Mesenchymal stem cell (in vitro differentiated cells and primary cell): ENCODE results near the gene RBCK1.

Experiments
- DNase-seq: peaks from one replicate; pipeline ENCODE4 v3.0.0-alpha.2; 2013
- H2AFZ ChIP-seq: one replicate; pipeline ENCODE4 v1.6.1; 2013; ENCODE audit warnings: low read depth, mild to moderate bottlenecking, control low read depth, inconsistent platforms, low read length, moderate library complexity
- H2AK5ac ChIP-seq: 2 replicates; pipeline ENCODE4 v1.6.1; 2013; ENCODE audit warnings: low read length, moderate library complexity, mild to moderate bottlenecking, inconsistent platforms; ENCODE audit not compliant: severe bottlenecking
- H2BK120ac ChIP-seq: one replicate; pipeline ENCODE4 v1.6.1; 2013; ENCODE audit warnings: low read depth, mild to moderate bottlenecking, inconsistent platforms, low read length, moderate library complexity
- H2BK12ac ChIP-seq, 2 experiments: one replicate each; pipeline ENCODE4 v1.6.1; 2013; ENCODE audit warnings: inconsistent platforms in 2 of 2, low read length in 2 of 2, mild to moderate bottlenecking in 2 of 2, moderate library complexity in 2 of 2, control low read depth in 1 of 2
- H2BK15ac ChIP-seq: one replicate; pipeline ENCODE4 v1.6.1; 2013; ENCODE audit warnings: mild to moderate bottlenecking, low read depth, inconsistent platforms; ENCODE audit not compliant: poor library complexity, severe bottlenecking
- H2BK5ac ChIP-seq: 2 replicates; pipeline ENCODE4 v1.6.1; 2013; ENCODE audit warnings: low read depth, mild to moderate bottlenecking, low read length, control low read depth, inconsistent platforms; ENCODE audit not compliant: poor library complexity, severe bottlenecking
- H3K14ac ChIP-seq, 2 experiments: one replicate each; pipeline ENCODE4 v1.6.1; 2013; ENCODE audit warnings: inconsistent platforms in 2 of 2, low read length in 2 of 2, control low read depth in 1 of 2, mild to moderate bottlenecking in 1 of 2, moderate library complexity in 1 of 2
- H3K18ac ChIP-seq, 2 experiments: one replicate each; pipeline ENCODE4 v1.6.1; 2013; ENCODE audit warnings: inconsistent platforms in 2 of 2, low read length in 2 of 2, control low read depth in 1 of 2, low read depth in 1 of 2, mild to moderate bottlenecking in 1 of 2
- H3K23ac ChIP-seq, 2 experiments: one replicate each; pipeline ENCODE4 v1.6.1; 2013; ENCODE audit warnings: inconsistent platforms in 2 of 2, low read length in 2 of 2, mild to moderate bottlenecking in 2 of 2, moderate library complexity in 2 of 2, control low read depth in 1 of 2
- H3K27ac ChIP-seq: 2 replicates; pipeline ENCODE4 v1.5.1; 2013; ENCODE audit warnings: mild to moderate bottlenecking, moderate library complexity, low read length, control low read depth, inconsistent platforms; ENCODE audit not compliant: poor library complexity, severe bottlenecking
- H3K27me3 ChIP-seq, 2 experiments: 2 replicates each; pipeline versions ENCODE4 v1.6.1 to v1.7.0; 2013; ENCODE audit warnings: low read length in 2 of 2, mild to moderate bottlenecking in 2 of 2, moderate library complexity in 2 of 2, control low read depth in 1 of 2, inconsistent platforms in 1 of 2; ENCODE audit not compliant: control insufficient read depth in 1 of 2, insufficient read depth in 1 of 2
- H3K36me3 ChIP-seq, 2 experiments: 2 replicates each; pipeline versions ENCODE4 v1.6.1 to v1.7.0; 2013; ENCODE audit warnings: low read length in 2 of 2, control low read depth in 1 of 2, inconsistent platforms in 1 of 2, low read depth in 1 of 2, mild to moderate bottlenecking in 1 of 2; ENCODE audit not compliant: insufficient read depth in 2 of 2, control insufficient read depth in 1 of 2
- H3K4ac ChIP-seq, 2 experiments: one replicate each; pipeline ENCODE4 v1.6.1; 2013; ENCODE audit warnings: inconsistent platforms in 2 of 2, low read length in 2 of 2, mild to moderate bottlenecking in 2 of 2, moderate library complexity in 2 of 2, control low read depth in 1 of 2, low read depth in 1 of 2
- H3K4me1 ChIP-seq: 2 replicates; pipeline ENCODE4 v1.6.1; 2013; ENCODE audit warnings: low read depth, low read length, control low read depth; ENCODE audit not compliant: control insufficient read depth, insufficient read depth
- H3K4me2 ChIP-seq: 2 replicates; pipeline ENCODE4 v1.6.1; 2013; ENCODE audit warnings: low read length, mild to moderate bottlenecking, inconsistent platforms; ENCODE audit not compliant: poor library complexity, severe bottlenecking
- H3K4me3 ChIP-seq, 2 experiments: 2 replicates each; pipeline versions ENCODE4 v1.5.1 to v1.7.0; 2013; ENCODE audit warnings: low read length in 2 of 2, mild to moderate bottlenecking in 2 of 2, control low read depth in 1 of 2, low read depth in 1 of 2; ENCODE audit not compliant: insufficient read depth in 1 of 2
- H3K79me1 ChIP-seq: replicated peaks from 2 replicates; pipeline ENCODE4 v1.6.1; 2013; ENCODE audit warnings: mild to moderate bottlenecking, control low read depth, low read length, inconsistent platforms; ENCODE audit not compliant: poor library complexity, severe bottlenecking
- H3K9ac ChIP-seq: 2 replicates; pipeline ENCODE4 v1.7.0; 2013; ENCODE audit warnings: mild to moderate bottlenecking, low read length, moderate library complexity
- H3K9me3 ChIP-seq: 2 replicates; pipeline ENCODE4 v1.7.0; 2013; ENCODE audit warnings: mild to moderate bottlenecking, low read length; ENCODE audit not compliant: control insufficient read depth
- H4K8ac ChIP-seq: one replicate; pipeline ENCODE4 v1.6.1; 2013; ENCODE audit warnings: inconsistent platforms, mild to moderate bottlenecking, low read length, moderate library complexity
- H4K91ac ChIP-seq: one replicate; pipeline ENCODE4 v1.6.1; 2013; ENCODE audit warnings: mild to moderate bottlenecking, low read length, inconsistent platforms
- WGBS: methylation state at CpG from one replicate; pipeline ENCODE4 v1.1.7; 2013; ENCODE audit warnings: mixed read lengths; 5-methylcytosine and 5-hydroxymethylcytosine counted together

The RBCK1 gene

GRCh38 chr20:458776-459175 lies 50.7 kb downstream of the RBCK1 start:
- H4K8ac ChIP-seq: no peak overlapping the region
- peaks cover 0 to 3% of the 10 kb centered on the region in 2 experiments for H3K36me3 ChIP-seq
- H3K4me3 ChIP-seq: no peak overlapping the region
- H2BK5ac ChIP-seq: no peak overlapping the region
- no peak overlapping the region for H3K27ac ChIP-seq
- H2BK15ac ChIP-seq: no peak overlapping the region
- H3K4me1 ChIP-seq: peaks cover 9% of the 10 kb centered on the region
- no peak overlapping the region for H3K18ac ChIP-seq
- H3K4ac ChIP-seq: no peak overlapping the region
- no peak overlapping the region for H2AFZ ChIP-seq
- H3K9me3 ChIP-seq: no peaks in the 10 kb centered on the region
- no peak overlapping the region for H3K23ac ChIP-seq
- WGBS: 92% methylated on average over 3 of the region's 6 CpGs
- H4K91ac ChIP-seq: no peak overlapping the region
- no peak for DNase-seq
- no peak overlapping the region for H2BK12ac ChIP-seq
- peaks cover 9% of the 10 kb centered on the region for H3K79me1 ChIP-seq
- peak overlapping the region; percentile 16 for H3K9ac ChIP-seq
- no peak overlapping the region for H3K14ac ChIP-seq
- no peak overlapping the region for H3K4me2 ChIP-seq
- no peak overlapping the region for H2AK5ac ChIP-seq
- H3K27me3 ChIP-seq: no peaks in the 10 kb centered on the region
- no peak overlapping the region for H2BK120ac ChIP-seq

DNA sequence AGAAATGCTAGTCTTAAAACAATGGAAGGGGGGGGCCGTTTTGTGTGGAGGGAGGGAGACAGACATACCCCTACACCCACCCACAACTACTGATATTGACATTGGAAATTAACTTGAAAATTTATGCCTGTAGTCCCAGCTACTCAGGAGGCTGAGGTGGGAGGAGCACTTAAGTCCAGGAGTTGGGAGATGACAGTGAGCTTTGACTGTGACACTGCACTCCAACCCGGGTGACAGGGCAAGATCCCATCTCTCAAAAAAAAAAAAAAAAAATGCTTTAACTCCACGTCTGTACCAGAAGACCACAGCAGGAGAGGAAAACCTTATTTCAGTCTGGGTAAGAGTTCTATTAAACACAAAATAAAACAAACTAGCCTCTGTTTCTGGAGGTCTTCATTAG lies 52.1 kb downstream of the RBCK1 start:
- Histone ChIP-seq H2BK5ac (no peak overlapping the region), H3K4me3 (peak overlapping the region in 1 of 2 experiments; percentile 98), H3K4me1 (peaks cover 9% of the 10 kb centered on the region), H3K14ac (no peak overlapping the region), H3K18ac (no peak overlapping the region), H3K9me3 (no peaks in the 10 kb centered on the region), H3K9ac (peak overlapping the region; percentile 99), H2AK5ac (no peak overlapping the region), H2BK15ac (no peak overlapping the region), H3K4me2 (no peak overlapping the region), H3K36me3 (peaks cover 0 to 3% of the 10 kb centered on the region in 2 experiments), H4K8ac (no peak overlapping the region), H2BK120ac (no peak overlapping the region), H3K27ac (no peak overlapping the region), H3K23ac (no peak overlapping the region), H2AFZ (no peak overlapping the region), H3K4ac (no peak overlapping the region), H2BK12ac (no peak overlapping the region), H3K27me3 (no peaks in the 10 kb centered on the region), H4K91ac (no peak overlapping the region), H3K79me1 (peaks cover 6% of the 10 kb centered on the region)
- no CpG with 5 or more reads among the region's 3 CpGs for WGBS
- no peak for DNase-seq

GRCh38 chr20:460707-461106 lies 52.6 kb downstream of the RBCK1 start:
- H2AFZ ChIP-seq: no peak overlapping the region
- no peaks in the 10 kb centered on the region for H3K27me3 ChIP-seq
- no peak overlapping the region for H3K18ac ChIP-seq

GRCh38 chr20:461254-462198 lies 53.4 kb downstream of the RBCK1 start:
- Histone ChIP-seq H3K4ac (peak overlapping the region in 1 of 2 experiments; percentile 94), H3K4me2 (peak overlapping the region; percentile 77), H2BK15ac (peak overlapping the region; percentile 63), H3K14ac (peak overlapping the region; percentile 40 to 91), H2BK5ac (no peak overlapping the region), H2BK120ac (peak overlapping the region; percentile 96), H3K23ac (peak overlapping the region; percentile 65 to 89), H3K36me3 (peaks cover 0 to 3% of the 10 kb centered on the region in 2 experiments), H3K18ac (peak overlapping the region; percentile 63 to 90), H2AFZ (peak overlapping the region; percentile 18), H4K8ac (peak overlapping the region; percentile 7), H3K27me3 (no peaks in the 10 kb centered on the region), H3K4me1 (peaks cover 7% of the 10 kb centered on the region), H3K4me3 (peak overlapping the region; percentile 85 to 98), H3K9me3 (no peaks in the 10 kb centered on the region), H2AK5ac (no peak overlapping the region), H3K79me1 (peaks cover 2% of the 10 kb centered on the region), H2BK12ac (no peak overlapping the region), H3K9ac (peak overlapping the region; percentile 99), H3K27ac (peak overlapping the region; percentile 78), H4K91ac (peak overlapping the region; percentile 11)
- WGBS: 18% methylated on average over 56 of the region's 60 CpGs
- DNase-seq: peak; percentile 73

More at GRCh38 chr20:460707-461106, 52.6 kb downstream of the RBCK1 start:
- H3K79me1 ChIP-seq: peaks cover 6% of the 10 kb centered on the region
- no peak overlapping the region for H4K8ac ChIP-seq
- H3K23ac ChIP-seq: peak overlapping the region in 1 of 2 experiments; percentile 83
- peaks cover 0 to 3% of the 10 kb centered on the region in 2 experiments for H3K36me3 ChIP-seq
- no peak overlapping the region for H3K14ac ChIP-seq
- H3K27ac ChIP-seq: no peak overlapping the region
- peaks cover 9% of the 10 kb centered on the region for H3K4me1 ChIP-seq
- peak overlapping the region; percentile 99 for H3K9ac ChIP-seq
- DNase-seq: peak; percentile 28
- no peak overlapping the region for H3K4ac ChIP-seq
- H2BK15ac ChIP-seq: no peak overlapping the region
- no peaks in the 10 kb centered on the region for H3K9me3 ChIP-seq
- H2BK5ac ChIP-seq: no peak overlapping the region
- no peak overlapping the region for H2BK120ac ChIP-seq
- H4K91ac ChIP-seq: no peak overlapping the region
- no peak overlapping the region for H2AK5ac ChIP-seq
- peak overlapping the region in 1 of 2 experiments; percentile 98 for H3K4me3 ChIP-seq
- peak overlapping the region; percentile 41 for H3K4me2 ChIP-seq
- WGBS: 90% methylated on average over 1 of the region's 2 CpGs
- H2BK12ac ChIP-seq: no peak overlapping the region
